Dermis microvascular lymphatic vessel endothelial cell (primary cell): ENCODE results near the gene ZNF236. TPM values are rescaled to one million over a fixed set of nuclear protein-coding genes. Genes with fewer than 3 reads are reported as not detected.
"Not testable (repeated sequence)": the region's sequence is repeated elsewhere in the genome, so short reads cannot be mapped to it uniquely, and the experiment has no call there.

Experiments used
- DNase-seq, 2 donors: peaks; one replicate each; pipeline versions ENCODE4 v3.0.0 to v3.0.0-alpha.2; 2010; ENCODE audit warnings: low read depth in 2 of 2
- total RNA-seq: library from RNA; depleted of rRNA; stranded (reverse); fragments of >200 nt; gene quantifications from 2 replicates; pipeline ENCODE4 v1.2.1, GENCODE V29; 2014

The ZNF236 gene
- 3.9 and 7.1 TPM in 2 replicates for total RNA-seq

- DNase-seq, result peak; percentile 48 to 85
Measured at GRCh38 chr18:76822506-76823160, at the start of gene ZNF236. Gene ZNF236 (plus strand): TSS chr18:76822557. CDS start chr18:76822608, 51 bp downstream.

DNA sequence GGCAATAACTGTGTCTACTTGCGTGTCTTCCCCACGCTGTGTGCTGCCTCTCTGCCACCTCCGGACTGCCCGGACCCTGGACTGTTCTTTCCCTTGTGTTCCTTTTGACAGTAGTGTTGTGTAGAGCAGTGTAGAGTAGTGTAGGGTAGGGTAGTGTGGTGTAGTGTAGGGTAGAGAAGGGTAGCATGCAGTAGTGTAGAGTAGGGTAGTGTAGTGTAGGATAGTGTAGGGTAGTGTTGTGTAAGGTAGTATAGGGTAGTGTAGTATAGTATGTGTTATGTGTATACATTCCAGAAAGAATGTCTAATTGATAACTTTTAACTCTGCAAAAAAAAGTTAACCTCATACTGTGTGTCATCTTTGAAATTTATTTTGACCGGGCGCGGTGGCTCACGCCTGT is 49.7 kb upstream of the ZNF236 start:
- no peak for DNase-seq

DNA sequence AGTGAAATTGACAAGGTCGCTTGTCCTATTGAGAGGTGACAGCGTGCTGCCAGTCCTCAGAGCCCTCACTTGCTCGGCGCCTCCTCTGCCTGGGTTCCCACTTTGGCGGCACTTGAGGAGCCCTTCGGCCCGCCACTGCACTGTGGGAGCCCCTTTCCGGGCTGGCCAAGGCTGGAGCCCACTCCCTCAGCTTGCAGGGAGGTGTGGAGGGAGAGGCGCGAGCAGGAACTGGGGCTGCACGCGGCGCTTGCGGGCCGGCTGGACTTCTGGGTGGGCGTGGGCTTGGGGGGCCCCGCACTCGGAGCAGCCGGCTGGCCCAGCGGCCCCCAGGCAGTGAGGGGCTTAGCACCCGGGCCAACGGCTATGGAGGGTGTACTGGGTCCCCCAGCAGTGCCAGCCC is 45.3 kb upstream of the ZNF236 start:
- DNase-seq, result not testable (repeated sequence)

- DNase-seq, result no peak
Measured at GRCh38 chr18:76783786-76784484, 38.4 kb upstream of the ZNF236 start.

GRCh38 chr18:76785872-76786271 is 36.5 kb upstream of the ZNF236 start:
- no peak for DNase-seq

DNA sequence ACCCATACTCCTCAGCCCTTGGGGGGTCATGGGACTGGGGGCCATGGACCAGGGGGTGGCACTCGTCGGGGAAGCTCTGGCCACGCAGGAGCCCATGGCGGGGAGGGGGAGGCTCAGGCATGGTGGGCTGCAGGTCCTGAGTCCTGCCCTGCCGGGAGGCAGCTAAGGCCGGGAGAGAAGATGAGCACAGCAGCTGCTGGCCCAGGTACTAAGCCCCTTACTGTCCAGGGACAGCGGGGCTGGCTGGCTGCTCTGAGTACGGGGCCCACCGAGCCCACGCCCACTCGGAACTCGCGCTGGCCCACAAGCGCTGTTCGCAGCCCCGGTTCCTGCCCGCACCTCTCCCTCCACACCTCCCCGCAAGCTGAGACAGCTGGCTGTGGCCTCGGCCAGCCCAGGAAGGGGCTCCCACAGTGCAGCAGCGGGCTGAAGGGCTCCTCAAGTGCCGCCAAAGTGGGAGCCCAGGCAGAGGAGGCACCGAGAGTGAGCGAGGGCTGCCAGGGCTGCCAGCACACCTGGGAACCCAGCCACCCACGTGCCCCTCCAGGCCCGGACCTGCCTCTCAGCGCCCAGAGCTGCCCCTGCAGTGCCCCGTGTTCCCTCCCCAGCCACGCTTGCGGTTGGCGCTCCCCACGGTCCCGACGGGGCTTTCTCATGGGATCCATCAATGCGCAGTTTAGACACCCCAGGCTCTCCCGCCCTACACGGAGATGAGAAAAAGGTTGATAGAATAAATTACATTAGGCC is 33.6 kb upstream of the ZNF236 start:
- DNase-seq, result no peak

- no peak for DNase-seq
Measured at GRCh38 chr18:76791106-76791505, 31.3 kb upstream of the ZNF236 start.

DNA sequence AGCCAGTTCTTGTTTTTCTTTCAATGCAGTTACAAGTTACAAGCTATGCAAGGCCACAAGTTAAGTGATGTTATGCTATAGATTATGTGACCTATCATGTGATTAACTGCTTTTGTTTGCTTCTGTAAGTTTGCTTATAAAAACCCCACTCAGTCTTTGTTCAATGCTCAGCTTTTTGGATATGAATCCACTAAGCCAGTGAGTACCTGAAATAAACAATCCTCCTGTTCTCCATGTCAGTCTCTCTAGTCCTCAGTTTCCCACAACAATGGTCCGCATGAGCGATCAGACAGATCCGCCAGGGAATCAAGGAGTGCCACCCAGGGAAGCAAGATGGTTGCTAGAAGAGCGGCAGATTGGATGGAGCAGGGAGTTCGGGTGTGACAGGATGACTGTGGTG is 30.7 kb upstream of the ZNF236 start:
- DNase-seq, result no peak

DNA sequence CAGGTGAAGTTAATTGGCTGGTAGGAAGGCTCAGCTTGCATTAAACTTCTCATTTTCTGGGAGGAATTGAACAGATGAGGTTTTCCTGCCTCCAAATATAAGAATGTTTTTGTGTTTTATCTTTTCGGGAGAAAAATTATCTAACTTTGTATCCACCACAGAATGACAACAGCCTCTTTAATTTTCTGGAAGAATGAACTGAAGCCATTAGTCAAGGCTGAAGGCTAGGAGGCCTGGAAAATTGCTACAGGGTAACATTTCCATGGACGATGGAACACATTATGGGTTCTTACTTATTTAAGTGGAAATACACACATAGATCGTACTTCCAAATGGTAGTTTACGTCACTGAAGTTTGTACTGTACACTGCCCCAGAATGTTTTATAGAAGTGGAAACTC is 28.0 kb upstream of the ZNF236 start:
- no peak for DNase-seq

- peak in 1 of 2 donors; percentile 53 for DNase-seq
Measured at GRCh38 chr18:76801567-76802505, 20.5 kb upstream of the ZNF236 start.

GRCh38 chr18:76803413-76803812 is 18.9 kb upstream of the ZNF236 start:
- DNase-seq, result no peak

GRCh38 chr18:76803814-76804213 is 18.5 kb upstream of the ZNF236 start:
- DNase-seq, result peak in 1 of 2 donors; percentile 54

- peak in 1 of 2 donors; percentile 64 for DNase-seq
Measured at GRCh38 chr18:76805221-76805620, 17.1 kb upstream of the ZNF236 start.

DNA sequence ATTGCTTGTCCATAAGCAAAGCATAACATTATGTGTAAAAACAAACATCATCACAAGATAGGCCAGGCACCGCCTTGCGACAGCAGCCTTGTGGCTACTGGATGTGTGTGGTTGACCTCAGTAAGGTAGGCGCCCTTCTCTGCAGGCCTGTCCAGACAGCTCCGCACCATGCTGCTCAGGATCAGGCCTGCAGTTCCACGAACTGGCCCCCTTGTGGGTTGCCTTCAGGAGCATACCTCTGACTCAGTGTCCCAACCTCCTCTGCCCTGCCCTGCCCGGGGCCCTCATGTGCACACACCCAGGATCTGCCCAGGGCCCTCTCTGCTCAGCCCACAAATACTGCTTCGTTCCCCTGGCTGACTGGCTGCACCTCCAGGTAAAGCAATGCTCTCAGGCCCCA is 16.1 kb upstream of the ZNF236 start:
- no peak for DNase-seq

DNA sequence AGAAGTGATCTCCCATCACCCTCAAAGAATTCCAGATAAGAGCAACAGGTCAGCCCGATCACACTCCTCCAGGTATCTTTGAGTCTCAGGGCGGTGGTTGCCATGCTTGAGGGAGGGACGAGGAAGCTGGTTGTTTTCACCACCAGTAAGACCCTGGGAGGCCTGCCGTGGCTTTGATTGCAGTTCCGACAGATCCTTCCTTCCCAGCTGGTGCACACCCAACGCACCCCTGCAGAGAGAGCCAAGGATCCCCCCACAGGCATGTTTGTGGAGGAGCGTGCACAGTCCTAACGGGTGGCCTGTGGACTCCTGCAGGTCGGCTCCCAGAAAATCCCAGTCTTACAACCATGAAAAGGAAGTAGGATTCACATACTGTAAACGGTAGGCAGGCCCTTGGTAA is 13.8 kb upstream of the ZNF236 start:
- no peak for DNase-seq

DNA sequence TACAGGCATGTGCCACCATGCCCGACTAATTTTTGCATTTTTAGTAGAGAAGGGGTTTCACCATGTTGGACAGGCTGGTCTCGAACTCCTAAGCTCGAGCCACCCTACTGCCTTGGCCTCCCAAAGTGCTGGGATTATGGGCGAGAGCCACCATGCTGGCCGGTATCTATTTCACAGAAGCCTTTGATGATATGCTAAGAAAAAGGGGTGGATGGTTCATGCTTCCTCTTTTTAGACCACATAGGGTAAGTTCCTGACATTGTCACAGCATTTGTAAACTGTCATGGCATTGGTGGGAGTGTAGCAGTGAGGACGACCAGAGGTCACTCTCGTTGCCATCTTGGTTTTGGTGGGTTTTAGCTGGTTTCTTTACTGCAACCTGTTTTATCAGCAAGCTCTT is 10.8 kb upstream of the ZNF236 start:
- not testable (repeated sequence) for DNase-seq

DNA sequence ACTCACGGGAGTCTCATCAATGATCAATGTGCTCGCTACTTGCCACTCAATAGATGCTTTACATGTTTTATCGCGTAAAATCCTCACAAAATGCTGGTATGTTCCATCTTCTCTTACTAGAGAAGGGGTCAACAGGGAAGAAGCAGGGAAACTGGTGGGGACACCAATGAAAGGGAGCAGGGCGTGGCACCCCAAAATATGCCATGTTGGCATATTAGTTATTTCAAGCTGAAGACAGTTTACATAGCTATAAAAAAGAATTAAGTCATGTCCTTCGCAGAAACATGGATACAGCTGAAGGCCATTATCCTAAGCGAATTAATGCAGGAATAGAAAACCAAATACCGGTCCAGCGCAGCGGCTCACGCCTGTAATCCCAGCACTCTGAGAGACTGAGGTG is 8.1 kb upstream of the ZNF236 start:
- no peak for DNase-seq

DNA sequence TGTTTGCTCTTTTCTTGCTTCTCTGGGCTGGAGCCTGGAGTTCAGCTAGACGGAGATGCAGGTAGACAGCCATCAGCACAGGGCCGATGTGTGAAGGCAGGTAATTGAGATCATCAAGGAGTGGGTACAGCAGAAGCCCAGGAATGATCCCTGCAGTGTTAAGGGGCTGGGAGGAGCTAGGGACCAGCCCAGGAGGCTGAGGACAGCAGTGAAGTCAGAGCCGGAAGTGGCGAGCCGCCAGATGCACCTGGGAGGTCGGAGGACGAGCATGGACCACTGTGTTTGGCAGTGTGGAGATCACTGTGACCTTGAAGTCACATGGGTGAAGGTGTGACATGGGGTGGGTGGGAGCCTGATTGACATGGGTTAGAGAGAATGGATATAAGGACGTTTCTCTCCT is 6.2 kb upstream of the ZNF236 start:
- DNase-seq, result no peak

DNA sequence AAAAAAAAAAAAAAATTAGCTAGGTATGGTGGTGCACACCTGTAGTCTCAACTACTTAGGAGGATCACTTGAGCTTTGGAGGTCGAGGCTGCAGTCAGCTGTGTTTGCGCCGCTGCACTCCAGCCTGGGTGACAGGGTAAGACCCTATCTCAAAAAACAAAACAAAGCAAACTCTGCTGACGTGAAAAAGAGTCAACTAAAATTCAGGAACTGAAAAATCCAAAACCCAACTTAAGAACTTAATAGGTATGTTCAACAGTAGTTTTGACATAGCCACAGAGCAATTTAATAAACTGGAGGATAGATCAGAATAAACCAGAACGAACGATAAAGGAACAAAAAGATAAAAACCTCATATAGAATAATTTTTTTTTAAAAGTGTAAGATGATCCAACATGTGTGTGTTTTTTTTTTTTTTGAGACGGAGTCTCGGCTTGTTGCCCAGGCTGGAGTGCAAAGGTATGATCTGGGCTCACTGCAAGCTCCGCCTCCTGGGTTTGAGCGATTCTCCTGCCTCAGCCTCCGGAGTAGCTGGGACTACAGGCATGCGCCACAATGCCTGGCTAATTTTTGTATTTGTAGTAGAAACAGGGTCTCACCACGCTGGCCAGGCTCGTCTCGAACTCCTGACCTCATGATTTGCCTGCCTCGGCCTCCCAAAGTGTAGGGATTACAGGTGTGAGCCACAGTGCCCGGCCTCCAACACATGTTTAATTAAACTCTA is 4.3 kb upstream of the ZNF236 start:
- DNase-seq, result no peak

DNA sequence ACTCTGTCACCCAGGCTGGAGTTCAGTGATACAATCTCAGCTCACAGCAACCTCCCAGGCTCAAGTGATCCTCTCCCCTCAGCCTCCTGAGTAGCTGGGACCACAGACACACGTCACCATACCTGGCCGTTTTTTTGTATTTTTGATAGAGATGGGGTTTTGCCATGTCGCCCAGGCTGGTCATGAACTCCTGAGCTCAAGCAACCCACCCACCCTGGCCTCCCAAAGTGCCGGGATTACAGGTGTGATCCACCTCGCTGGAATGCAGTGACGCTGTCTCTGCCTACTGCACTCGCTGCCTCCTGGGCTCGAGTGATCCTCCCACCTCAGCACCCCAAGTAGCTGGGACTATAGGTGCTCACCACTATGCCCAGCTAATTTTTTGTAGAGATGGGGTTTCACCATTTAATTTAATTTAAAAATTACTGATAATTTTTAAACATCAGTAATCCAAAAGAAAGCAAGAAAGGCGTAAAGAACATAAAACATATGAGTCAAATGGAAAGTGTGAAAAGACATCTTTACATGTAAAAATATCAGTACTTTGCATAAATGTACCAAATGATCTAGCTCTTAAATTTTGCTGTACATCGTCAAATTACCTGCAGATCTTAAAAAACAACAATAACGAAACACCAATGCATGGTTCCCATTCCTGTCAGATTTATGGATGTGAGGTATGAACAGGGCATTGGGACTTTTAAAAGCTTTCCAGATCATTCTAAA is 2.8 kb upstream of the ZNF236 start:
- no peak for DNase-seq
